Body of pancreas (tissue), 4 donors: ENCODE data around the gene GRK1.
"Not testable (repeated sequence)": the region's sequence is repeated elsewhere in the genome, so short reads cannot be mapped to it uniquely, and the experiment has no call there.

Experiments
- POLR2A ChIP-seq, 3 donors: fragments of 450-650 bp; IDR thresholded peaks; one replicate each; pipeline ENCODE4 v1.6.1; 2016; ENCODE audit warnings: antibody characterized with exemption in 3 of 3, mild to moderate bottlenecking in 2 of 3
- TF ChIP-seq, protein P1 (sequence below), 7 experiments: fragments of 450-650 bp in 4 of 7; fragments of 200-600 bp in 3 of 7; sonication (generic) in 3 of 7; IDR thresholded peaks; one replicate each; pipeline ENCODE4 v1.5.1; 2016 to 2019; ENCODE audit warnings: antibody characterized with exemption in 7 of 7

DNA sequence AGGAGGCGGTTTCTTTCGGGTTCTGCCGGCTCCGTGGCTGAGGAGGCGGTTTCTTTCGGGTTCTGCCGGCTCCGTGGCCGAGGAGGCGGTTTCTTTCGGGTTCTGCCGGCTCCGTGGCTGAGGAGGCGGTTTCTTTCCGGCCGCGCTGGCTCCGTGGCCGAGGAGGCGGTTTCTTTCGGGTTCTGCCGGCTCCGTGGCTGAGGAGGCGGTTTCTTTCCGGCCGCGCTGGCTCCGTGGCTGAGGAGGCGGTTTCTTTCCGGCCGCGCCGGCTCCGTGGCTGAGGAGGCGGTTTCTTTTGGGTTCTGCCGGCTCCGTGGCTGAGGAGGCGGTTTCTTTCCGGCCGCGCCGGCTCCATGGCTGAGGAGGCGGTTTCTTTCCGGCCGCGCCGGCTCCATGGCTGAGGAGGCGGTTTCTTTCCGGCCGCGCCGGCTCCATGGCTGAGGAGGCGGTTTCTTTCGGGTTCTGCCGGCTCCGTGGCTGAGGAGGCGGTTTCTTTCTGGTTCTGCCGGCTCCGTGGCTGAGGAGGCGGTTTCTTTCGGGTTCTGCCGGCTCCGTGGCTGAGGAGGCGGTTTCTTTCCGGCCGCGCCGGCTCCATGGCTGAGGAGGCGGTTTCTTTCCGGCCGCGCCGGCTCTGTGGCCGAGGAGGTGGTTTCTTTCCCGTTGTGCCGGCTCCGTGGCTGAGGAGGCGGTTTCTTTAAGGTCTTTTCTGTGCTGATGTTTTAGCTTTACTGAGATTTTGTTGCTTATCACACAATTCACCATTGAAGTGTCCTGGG lies 85.4 kb downstream of the GRK1 start:
- TF ChIP-seq, protein P1, sequence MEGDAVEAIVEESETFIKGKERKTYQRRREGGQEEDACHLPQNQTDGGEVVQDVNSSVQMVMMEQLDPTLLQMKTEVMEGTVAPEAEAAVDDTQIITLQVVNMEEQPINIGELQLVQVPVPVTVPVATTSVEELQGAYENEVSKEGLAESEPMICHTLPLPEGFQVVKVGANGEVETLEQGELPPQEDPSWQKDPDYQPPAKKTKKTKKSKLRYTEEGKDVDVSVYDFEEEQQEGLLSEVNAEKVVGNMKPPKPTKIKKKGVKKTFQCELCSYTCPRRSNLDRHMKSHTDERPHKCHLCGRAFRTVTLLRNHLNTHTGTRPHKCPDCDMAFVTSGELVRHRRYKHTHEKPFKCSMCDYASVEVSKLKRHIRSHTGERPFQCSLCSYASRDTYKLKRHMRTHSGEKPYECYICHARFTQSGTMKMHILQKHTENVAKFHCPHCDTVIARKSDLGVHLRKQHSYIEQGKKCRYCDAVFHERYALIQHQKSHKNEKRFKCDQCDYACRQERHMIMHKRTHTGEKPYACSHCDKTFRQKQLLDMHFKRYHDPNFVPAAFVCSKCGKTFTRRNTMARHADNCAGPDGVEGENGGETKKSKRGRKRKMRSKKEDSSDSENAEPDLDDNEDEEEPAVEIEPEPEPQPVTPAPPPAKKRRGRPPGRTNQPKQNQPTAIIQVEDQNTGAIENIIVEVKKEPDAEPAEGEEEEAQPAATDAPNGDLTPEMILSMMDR (IDR thresholded peaks at IDR 0.05): not testable (repeated sequence)
- TF ChIP-seq POLR2A (IDR thresholded peaks at IDR 0.05): not testable (repeated sequence)
